ENCODE results near the gene OCSTAMP. TPM values are rescaled to one million over a fixed set of nuclear protein-coding genes. Genes with fewer than 3 reads are reported as not detected.

The OCSTAMP gene
- total and polyA plus RNA-seq, 2 experiments from 2014 or later, result 0.32 to 0.45 TPM

DNA sequence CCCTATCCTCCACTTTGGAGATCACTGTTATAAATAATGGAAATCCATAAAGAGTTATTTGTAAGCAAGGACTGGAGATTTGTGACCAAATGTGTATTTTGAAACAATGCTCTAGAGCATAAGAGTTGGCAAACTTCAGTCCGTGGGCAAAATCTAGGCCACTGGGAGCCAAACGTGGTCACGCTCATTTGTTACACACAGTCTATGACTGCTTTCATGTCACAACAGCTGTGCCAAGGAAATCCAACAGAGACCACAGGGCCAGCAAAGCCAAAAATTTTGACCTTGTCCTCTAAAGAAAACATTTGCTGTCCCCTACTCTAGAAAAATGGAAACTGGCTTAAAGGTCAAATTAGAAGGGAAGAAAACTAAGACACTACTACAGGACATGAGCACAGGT is 44.9 kb downstream of the OCSTAMP start (continued):
- TF ChIP-seq, protein P1, sequence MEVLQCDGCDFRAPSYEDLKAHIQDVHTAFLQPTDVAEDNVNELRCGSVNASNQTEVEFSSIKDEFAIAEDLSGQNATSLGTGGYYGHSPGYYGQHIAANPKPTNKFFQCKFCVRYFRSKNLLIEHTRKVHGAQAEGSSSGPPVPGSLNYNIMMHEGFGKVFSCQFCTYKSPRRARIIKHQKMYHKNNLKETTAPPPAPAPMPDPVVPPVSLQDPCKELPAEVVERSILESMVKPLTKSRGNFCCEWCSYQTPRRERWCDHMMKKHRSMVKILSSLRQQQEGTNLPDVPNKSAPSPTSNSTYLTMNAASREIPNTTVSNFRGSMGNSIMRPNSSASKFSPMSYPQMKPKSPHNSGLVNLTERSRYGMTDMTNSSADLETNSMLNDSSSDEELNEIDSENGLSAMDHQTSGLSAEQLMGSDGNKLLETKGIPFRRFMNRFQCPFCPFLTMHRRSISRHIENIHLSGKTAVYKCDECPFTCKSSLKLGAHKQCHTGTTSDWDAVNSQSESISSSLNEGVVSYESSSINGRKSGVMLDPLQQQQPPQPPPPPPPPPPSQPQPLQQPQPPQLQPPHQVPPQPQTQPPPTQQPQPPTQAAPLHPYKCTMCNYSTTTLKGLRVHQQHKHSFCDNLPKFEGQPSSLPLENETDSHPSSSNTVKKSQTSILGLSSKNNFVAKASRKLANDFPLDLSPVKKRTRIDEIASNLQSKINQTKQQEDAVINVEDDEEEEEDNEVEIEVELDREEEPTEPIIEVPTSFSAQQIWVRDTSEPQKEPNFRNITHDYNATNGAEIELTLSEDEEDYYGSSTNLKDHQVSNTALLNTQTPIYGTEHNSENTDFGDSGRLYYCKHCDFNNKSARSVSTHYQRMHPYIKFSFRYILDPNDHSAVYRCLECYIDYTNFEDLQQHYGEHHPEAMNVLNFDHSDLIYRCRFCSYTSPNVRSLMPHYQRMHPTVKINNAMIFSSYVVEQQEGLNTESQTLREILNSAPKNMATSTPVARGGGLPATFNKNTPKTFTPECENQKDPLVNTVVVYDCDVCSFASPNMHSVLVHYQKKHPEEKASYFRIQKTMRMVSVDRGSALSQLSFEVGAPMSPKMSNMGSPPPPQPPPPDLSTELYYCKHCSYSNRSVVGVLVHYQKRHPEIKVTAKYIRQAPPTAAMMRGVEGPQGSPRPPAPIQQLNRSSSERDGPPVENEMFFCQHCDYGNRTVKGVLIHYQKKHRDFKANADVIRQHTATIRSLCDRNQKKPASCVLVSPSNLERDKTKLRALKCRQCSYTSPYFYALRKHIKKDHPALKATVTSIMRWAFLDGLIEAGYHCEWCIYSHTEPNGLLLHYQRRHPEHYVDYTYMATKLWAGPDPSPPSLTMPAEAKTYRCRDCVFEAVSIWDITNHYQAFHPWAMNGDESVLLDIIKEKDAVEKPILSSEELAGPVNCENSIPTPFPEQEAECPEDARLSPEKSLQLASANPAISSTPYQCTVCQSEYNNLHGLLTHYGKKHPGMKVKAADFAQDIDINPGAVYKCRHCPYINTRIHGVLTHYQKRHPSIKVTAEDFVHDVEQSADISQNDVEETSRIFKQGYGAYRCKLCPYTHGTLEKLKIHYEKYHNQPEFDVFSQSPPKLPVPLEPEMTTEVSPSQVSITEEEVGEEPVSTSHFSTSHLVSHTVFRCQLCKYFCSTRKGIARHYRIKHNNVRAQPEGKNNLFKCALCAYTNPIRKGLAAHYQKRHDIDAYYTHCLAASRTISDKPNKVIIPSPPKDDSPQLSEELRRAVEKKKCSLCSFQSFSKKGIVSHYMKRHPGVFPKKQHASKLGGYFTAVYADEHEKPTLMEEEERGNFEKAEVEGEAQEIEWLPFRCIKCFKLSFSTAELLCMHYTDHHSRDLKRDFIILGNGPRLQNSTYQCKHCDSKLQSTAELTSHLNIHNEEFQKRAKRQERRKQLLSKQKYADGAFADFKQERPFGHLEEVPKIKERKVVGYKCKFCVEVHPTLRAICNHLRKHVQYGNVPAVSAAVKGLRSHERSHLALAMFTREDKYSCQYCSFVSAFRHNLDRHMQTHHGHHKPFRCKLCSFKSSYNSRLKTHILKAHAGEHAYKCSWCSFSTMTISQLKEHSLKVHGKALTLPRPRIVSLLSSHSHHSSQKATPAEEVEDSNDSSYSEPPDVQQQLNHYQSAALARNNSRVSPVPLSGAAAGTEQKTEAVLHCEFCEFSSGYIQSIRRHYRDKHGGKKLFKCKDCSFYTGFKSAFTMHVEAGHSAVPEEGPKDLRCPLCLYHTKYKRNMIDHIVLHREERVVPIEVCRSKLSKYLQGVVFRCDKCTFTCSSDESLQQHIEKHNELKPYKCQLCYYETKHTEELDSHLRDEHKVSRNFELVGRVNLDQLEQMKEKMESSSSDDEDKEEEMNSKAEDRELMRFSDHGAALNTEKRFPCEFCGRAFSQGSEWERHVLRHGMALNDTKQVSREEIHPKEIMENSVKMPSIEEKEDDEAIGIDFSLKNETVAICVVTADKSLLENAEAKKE (CRISPR knock-in tag; IDR thresholded peaks at IDR 0.05), result no peak
- TF ChIP-seq, protein P2, sequence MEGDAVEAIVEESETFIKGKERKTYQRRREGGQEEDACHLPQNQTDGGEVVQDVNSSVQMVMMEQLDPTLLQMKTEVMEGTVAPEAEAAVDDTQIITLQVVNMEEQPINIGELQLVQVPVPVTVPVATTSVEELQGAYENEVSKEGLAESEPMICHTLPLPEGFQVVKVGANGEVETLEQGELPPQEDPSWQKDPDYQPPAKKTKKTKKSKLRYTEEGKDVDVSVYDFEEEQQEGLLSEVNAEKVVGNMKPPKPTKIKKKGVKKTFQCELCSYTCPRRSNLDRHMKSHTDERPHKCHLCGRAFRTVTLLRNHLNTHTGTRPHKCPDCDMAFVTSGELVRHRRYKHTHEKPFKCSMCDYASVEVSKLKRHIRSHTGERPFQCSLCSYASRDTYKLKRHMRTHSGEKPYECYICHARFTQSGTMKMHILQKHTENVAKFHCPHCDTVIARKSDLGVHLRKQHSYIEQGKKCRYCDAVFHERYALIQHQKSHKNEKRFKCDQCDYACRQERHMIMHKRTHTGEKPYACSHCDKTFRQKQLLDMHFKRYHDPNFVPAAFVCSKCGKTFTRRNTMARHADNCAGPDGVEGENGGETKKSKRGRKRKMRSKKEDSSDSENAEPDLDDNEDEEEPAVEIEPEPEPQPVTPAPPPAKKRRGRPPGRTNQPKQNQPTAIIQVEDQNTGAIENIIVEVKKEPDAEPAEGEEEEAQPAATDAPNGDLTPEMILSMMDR (conservative IDR thresholded peaks at IDR 0.05; ENCODE audit: low read depth in 2 of 2), result no peak
- no peak for TF ChIP-seq JUNB (IDR thresholded peaks at IDR 0.05; ENCODE audit: unreplicated experiment)
- no peak for TF ChIP-seq NANOG (IDR thresholded peaks at IDR 0.05; ENCODE audit: borderline replicate concordance)
- no peak for TF ChIP-seq POLR2AphosphoS5 (IDR thresholded peaks at IDR 0.05; ENCODE audit: low read depth)
- no peak for TF ChIP-seq CREB1 (CRISPR knock-in tag; IDR thresholded peaks at IDR 0.05; ENCODE audit: low read depth)
- TF ChIP-seq STAT1 (IDR thresholded peaks at IDR 0.05; ENCODE audit: unreplicated experiment), result no peak
- no peak for TF ChIP-seq ZNF331 (CRISPR knock-in tag; IDR thresholded peaks at IDR 0.05; ENCODE audit: low read depth)

DNA sequence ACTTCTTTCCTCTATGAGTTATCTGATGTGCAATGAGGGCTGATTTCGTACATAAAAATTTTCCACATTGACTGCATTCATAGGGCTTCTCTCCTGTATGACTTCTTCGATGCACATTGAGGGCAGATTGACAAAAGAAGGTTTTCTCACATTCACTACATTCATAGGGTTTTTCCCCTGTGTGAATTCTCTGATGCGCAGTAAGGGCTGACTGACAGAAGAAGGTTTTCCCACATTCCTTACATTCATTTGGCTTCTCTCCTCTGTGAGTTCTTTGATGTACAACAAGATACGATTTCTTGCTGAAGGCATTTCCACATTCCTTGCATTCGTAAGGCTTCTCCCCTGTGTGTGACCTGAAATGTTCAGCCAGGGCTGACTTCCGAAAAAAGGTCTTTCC is 48.5 kb downstream of the OCSTAMP start:
- no peaks in the 10 kb centered on the region for H3K27me3 ChIP-seq (ENCODE audit: insufficient read depth)
- no peaks in the 10 kb centered on the region for H3K9me2 ChIP-seq (ENCODE audit: insufficient read depth)
- peaks cover 99% of the 10 kb centered on the region for H3K36me3 Mint-ChIP-seq (ENCODE audit: low read depth)
- no peak overlapping the region for H3K4me3 ChIP-seq
- H3F3A ChIP-seq (replicated peaks; ENCODE audit: low read depth), result peaks cover 5% of the 10 kb centered on the region; the same call in 1 of the 2 replicates
- H4K20me1 ChIP-seq (replicated peaks; ENCODE audit: insufficient read depth), result no peaks in the 10 kb centered on the region
- peaks cover 71% of the 10 kb centered on the region for H3K36me3 ChIP-seq (ENCODE audit: insufficient read depth)
- peaks cover 92% of the 10 kb centered on the region for H3K9me3 Mint-ChIP-seq
- no peak overlapping the region for H3K27ac Mint-ChIP-seq
- no peaks in the 10 kb centered on the region for H3K79me2 ChIP-seq (replicated peaks; ENCODE audit: insufficient read depth)
- no peaks in the 10 kb centered on the region for H3K4me1 ChIP-seq (ENCODE audit: insufficient read depth)
- peak; percentile 15 for DNase-seq (ENCODE audit: low spot score)
- no peak overlapping the region for H2AFZ ChIP-seq
- H3K4me1 Mint-ChIP-seq, result no peaks in the 10 kb centered on the region
- peaks cover 5% of the 10 kb centered on the region for H3K27me3 Mint-ChIP-seq (ENCODE audit: insufficient read depth, low read depth, poor library complexity)
- no peak overlapping the region for H3K4me2 ChIP-seq
- no peak overlapping the region for H3K27ac ChIP-seq (ENCODE audit: low read depth)
- no peak for ATAC-seq
- no peak overlapping the region for H3K4me3 Mint-ChIP-seq
- TF ChIP-seq, protein P3, sequence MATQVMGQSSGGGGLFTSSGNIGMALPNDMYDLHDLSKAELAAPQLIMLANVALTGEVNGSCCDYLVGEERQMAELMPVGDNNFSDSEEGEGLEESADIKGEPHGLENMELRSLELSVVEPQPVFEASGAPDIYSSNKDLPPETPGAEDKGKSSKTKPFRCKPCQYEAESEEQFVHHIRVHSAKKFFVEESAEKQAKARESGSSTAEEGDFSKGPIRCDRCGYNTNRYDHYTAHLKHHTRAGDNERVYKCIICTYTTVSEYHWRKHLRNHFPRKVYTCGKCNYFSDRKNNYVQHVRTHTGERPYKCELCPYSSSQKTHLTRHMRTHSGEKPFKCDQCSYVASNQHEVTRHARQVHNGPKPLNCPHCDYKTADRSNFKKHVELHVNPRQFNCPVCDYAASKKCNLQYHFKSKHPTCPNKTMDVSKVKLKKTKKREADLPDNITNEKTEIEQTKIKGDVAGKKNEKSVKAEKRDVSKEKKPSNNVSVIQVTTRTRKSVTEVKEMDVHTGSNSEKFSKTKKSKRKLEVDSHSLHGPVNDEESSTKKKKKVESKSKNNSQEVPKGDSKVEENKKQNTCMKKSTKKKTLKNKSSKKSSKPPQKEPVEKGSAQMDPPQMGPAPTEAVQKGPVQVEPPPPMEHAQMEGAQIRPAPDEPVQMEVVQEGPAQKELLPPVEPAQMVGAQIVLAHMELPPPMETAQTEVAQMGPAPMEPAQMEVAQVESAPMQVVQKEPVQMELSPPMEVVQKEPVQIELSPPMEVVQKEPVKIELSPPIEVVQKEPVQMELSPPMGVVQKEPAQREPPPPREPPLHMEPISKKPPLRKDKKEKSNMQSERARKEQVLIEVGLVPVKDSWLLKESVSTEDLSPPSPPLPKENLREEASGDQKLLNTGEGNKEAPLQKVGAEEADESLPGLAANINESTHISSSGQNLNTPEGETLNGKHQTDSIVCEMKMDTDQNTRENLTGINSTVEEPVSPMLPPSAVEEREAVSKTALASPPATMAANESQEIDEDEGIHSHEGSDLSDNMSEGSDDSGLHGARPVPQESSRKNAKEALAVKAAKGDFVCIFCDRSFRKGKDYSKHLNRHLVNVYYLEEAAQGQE (IDR thresholded peaks at IDR 0.05; ENCODE audit: unreplicated experiment), result no peak
- no peak for TF ChIP-seq POLR2AphosphoS5 (IDR thresholded peaks at IDR 0.05; ENCODE audit: low read depth)
- no peak for TF ChIP-seq NANOG (IDR thresholded peaks at IDR 0.05; ENCODE audit: borderline replicate concordance)
- no peak for TF ChIP-seq JUNB (IDR thresholded peaks at IDR 0.05; ENCODE audit: unreplicated experiment)

Measured in GM23338 (cell line).